Prostate gland (tissue), 2 donors: ENCODE measurements around the gene POU2AF1.

Experiments
- CTCF ChIP-seq, 4 experiments: fragments of 200-600 bp in 2 of 4; fragments of 450-650 bp in 2 of 4; sonication (generic) in 2 of 4; IDR thresholded peaks; 1 replicate in 3 of 4; 2 replicates in 1 of 4; pipeline ENCODE4 v1.5.1; 2016 to 2019; ENCODE audit warnings: antibody characterized with exemption in 4 of 4, mild to moderate bottlenecking in 2 of 4, moderate library complexity in 2 of 4
- POLR2AphosphoS5 ChIP-seq: sonication (generic); formaldehyde crosslinking; IDR thresholded peaks from one replicate; pipeline ENCODE4 v1.6.1; 2017; ENCODE audit warnings: antibody characterized with exemption

- no peak for TF ChIP-seq CTCF (IDR thresholded peaks at IDR 0.05)
- TF ChIP-seq POLR2AphosphoS5: no peak
These were observed 35.9 kb upstream of the POU2AF1 start for GRCh38 chr11:111414936-111415335.
